K562 treated with DMSO at 1 percent for 24 hours (cell line): ENCODE measurements around the gene OR10H4. TPM values are rescaled to one million over a fixed set of nuclear protein-coding genes. Genes with fewer than 3 reads are reported as not detected.

ENCODE experiments used
- total RNA-seq: library from RNA; unstranded; fragments of 300-600 nt; gene quantifications from 2 replicates; pipeline ENCODE4 v1.2.3, GENCODE V29; 2022; ENCODE audit warnings: low read depth; ENCODE audit not compliant: insufficient read depth

The OR10H4 gene, protein sequence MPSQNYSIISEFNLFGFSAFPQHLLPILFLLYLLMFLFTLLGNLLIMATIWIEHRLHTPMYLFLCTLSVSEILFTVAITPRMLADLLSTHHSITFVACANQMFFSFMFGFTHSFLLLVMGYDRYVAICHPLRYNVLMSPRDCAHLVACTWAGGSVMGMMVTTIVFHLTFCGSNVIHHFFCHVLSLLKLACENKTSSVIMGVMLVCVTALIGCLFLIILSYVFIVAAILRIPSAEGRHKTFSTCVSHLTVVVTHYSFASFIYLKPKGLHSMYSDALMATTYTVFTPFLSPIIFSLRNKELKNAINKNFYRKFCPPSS
- total RNA-seq: not detected in 2 replicates

DNA sequence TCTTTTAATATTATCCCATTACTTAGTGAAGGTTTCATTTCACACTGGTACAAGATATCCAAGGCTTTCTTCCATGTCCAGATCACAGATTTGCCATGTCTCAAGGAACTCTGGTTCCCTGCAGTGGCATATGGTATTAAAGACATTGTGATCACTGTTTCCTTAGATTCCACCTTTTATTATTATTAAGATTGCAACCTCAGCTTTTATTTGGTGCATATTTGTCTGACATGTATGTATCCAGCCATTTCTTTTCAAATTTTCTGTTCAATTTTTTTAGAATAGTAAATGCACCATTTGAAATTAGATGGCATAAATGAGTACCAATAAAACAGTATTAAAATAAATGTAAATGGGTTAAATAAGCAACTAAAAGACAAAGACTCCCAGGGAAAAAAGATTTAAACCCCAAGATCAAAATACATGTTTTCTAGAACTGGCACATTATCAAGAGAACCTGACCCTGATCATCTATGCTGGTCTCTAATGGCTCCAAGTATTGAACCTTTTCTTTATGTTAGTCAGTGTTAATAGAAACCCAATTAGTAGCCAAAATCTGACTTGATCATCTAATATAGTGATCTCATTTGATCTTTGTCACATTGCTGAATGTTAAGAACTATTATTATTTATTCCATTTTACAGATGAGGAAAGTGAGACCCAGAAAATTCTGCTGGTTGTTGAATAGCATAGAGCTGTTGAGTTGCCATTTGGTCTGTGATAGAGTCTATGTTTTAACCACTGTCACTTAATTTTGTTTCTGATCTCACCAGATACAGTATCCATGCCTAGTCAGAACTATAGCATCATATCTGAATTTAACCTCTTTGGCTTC lies at the start of gene OR10H4:
TSS of gene OR10H4 (plus strand) at position 786 of the 836 bp plus-strand sequence. CDS start at position 786, 0 bp downstream.

DNA sequence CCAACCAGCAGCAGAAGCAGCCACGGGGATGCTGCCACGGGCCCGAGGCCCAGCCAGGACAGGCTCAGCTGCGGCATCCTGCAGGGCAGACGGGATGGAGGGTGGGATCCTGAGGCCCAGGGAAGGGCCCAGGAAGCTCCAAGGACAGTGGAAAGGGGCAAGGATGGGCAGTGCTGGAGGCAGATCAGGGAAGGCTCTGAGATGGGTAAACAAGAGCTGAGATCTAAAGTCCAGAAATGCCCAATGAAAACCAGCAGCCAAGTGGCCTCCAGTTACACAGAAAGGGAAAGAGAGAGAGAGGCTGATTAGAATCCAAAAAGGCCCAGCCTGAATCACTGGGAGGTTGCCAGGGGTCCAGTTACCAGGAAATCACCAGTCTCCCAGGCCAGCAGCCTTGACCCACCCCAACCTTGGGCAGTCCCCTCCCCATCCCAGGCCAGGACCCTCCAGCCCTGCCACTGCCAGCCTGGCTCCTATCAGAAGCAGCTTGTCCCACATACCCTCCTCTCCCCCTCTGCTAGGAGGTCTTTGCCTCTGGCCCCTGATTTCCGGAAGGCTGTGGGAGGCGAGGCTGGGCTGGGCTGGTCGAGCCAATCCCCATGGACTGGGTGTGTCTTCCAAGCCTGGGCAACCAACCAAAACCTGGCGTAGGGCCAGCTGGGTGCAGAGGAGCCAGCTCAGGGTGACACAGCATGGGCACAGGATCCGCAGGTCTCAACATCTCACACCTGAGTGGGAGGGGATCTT lies 14.3 kb upstream of the OR10H4 start, which contains the start of gene CYP4F11:
TSS of gene CYP4F11 (minus strand) at position 198 of the 747 bp plus-strand sequence. CDS start at position 77, 121 bp downstream.

Other genes with a start within 250 kb of the OR10H4 start
- gene OR10H2, start 221.0 kb upstream of the OR10H4 start, total RNA-seq: not detected in 2 replicates
- not detected in 2 replicates for gene OR10H3, start 211.0 kb upstream of the OR10H4 start, total RNA-seq
- gene OR10H5, start 161.3 kb upstream of the OR10H4 start, total RNA-seq: not detected in 2 replicates
- gene OR10H1, start 133.3 kb upstream of the OR10H4 start, total RNA-seq: not detected in 2 replicates
- 0.31 and 1.6 TPM in 2 replicates for gene CYP4F2, start 50.9 kb upstream of the OR10H4 start, total RNA-seq
- gene CYP4F11, start 14.5 kb upstream of the OR10H4 start, total RNA-seq: not detected in 2 replicates
- gene TPM4, start 127.5 kb downstream of the OR10H4 start, total RNA-seq: 101 and 107 TPM in 2 replicates
- gene RAB8A, start 162.9 kb downstream of the OR10H4 start, total RNA-seq: 30.6 and 33.1 TPM in 2 replicates
- 0.44 and 0.54 TPM in 2 replicates for gene HSH2D, start 194.7 kb downstream of the OR10H4 start, total RNA-seq
- gene CIB3, start 224.5 kb downstream of the OR10H4 start, total RNA-seq: not detected in 2 replicates
- gene FAM32A, start 236.4 kb downstream of the OR10H4 start, total RNA-seq: 79.3 and 86.5 TPM in 2 replicates
- 126 and 127 TPM in 2 replicates for gene AP1M1, start 248.9 kb downstream of the OR10H4 start, total RNA-seq